Mucosa of gallbladder (tissue), 1 donor: Measurements from ENCODE around the gene MED29. TPM values are rescaled to one million over a fixed set of nuclear protein-coding genes. Genes with fewer than 3 reads are reported as not detected.

Experiments
- DNase-seq: peaks from one replicate; pipeline ENCODE4 v3.0.0-alpha.2; 2020; ENCODE audit warnings: low spot score
- total RNA-seq: library from RNA; stranded (reverse); gene quantifications from one replicate; pipeline ENCODE4 v1.2.1, GENCODE V29; 2021
- donor health status: DM: no; HTN: no; CAD: no.

MED29 gene
- total RNA-seq, result 46.0 TPM

- peak; percentile 98 for DNase-seq
Measured at GRCh38 chr19:39390751-39391437, at the start of gene MED29, which contains the start of gene PAF1. MED29 (plus strand) TSS chr19:39391378; CDS start chr19:39391423, 45 bp downstream. PAF1 (minus strand) TSS chr19:39391106; CDS start chr19:39390864, 242 bp downstream.

- DNase-seq, result peak; percentile 99
Measured at GRCh38 chr19:39341719-39342604, 49.2 kb upstream of the MED29 start, which contains the start of gene SAMD4B. SAMD4B (plus strand) TSS chr19:39342421; CDS start chr19:39356894, 14,473 bp downstream.

GRCh38 chr19:39342647-39343305 lies 48.4 kb upstream of the MED29 start:
- DNase-seq, result no peak

- no peak for DNase-seq
Measured at GRCh38 chr19:39345956-39346355, 45.2 kb upstream of the MED29 start.

- no peak for DNase-seq
Measured at GRCh38 chr19:39347332-39348164, 43.6 kb upstream of the MED29 start.

- no peak for DNase-seq
Measured at GRCh38 chr19:39349326-39349725, 41.9 kb upstream of the MED29 start.

- no peak for DNase-seq
Measured at GRCh38 chr19:39350156-39350555, 41.0 kb upstream of the MED29 start.

GRCh38 chr19:39351537-39352064 lies 39.6 kb upstream of the MED29 start:
- no peak for DNase-seq

GRCh38 chr19:39352381-39353255 lies 38.6 kb upstream of the MED29 start:
- no peak for DNase-seq

- no peak for DNase-seq
Measured at GRCh38 chr19:39355253-39355652, 35.9 kb upstream of the MED29 start.

GRCh38 chr19:39356073-39356472 lies 35.1 kb upstream of the MED29 start:
- DNase-seq, result no peak

- no peak for DNase-seq
Measured at GRCh38 chr19:39356647-39357046, 34.5 kb upstream of the MED29 start.

- DNase-seq, result no peak
Measured at GRCh38 chr19:39359026-39359425, 32.2 kb upstream of the MED29 start.

GRCh38 chr19:39360599-39360998 lies 30.6 kb upstream of the MED29 start:
- no peak for DNase-seq

- no peak for DNase-seq
Measured at GRCh38 chr19:39362682-39363657, 28.2 kb upstream of the MED29 start.

- DNase-seq, result no peak
Measured at GRCh38 chr19:39363901-39364457, 27.2 kb upstream of the MED29 start.

GRCh38 chr19:39365531-39365930 lies 25.6 kb upstream of the MED29 start:
- no peak for DNase-seq

GRCh38 chr19:39369200-39369599 lies 22.0 kb upstream of the MED29 start:
- DNase-seq, result no peak
